ENCODE results near the gene ZNF573. TPM values are rescaled to one million over a fixed set of nuclear protein-coding genes. Genes with fewer than 3 reads are reported as not detected.

Gene ZNF573
- total and polyA plus RNA-seq, 9 of the 15 experiments (the other 6 are each of a cell fraction or from before 2014, with no cell fraction given): 1.5 to 7.9 (median 4.3) TPM

DNA sequence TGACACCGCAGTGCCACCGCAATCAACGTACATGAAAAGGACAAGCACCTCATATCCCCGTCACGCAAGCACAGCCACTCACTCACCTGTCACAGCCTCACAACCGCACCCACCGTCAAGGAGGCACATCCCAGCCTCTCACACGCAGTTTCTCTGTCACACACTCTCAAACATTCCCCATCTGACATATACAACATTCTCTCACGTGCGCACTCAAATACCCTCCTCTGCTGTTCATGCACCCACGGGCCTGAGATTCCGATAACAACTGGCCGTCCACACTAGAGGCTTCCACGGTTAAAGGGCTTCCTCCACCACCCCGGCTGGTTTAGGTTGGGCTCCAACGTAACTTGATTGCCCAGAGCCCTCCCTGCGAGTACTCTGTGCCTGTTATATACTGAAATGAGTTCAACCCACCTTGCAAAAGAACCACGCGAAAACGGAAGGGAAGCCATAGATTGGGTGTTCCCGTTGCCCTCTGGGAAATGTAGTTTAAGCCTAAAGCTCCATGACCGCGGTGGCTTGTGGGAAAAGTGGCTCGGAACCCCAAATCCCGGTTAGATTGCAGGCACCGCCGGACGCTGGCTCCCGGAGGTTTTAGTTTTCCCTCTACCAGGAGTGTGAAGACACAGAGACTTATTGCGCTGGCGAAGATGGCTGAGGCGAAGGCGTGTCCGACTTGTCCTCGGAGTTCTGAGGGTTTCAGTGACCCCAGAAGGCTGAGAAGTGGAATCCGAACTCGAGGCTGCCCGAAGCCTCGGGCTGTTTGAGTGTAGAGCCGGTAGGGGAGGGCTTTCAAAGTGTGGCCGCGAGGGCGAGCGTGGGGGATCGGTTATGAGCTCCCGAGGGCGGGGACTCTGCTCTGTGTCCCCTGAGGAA, at the start of gene ZNF573 (continued):
- TF ChIP-seq TAF9B (IDR thresholded peaks at IDR 0.05; ENCODE audit: partially characterized antibody) (peak; percentile 76), ZNF121 (CRISPR knock-in tag; conservative IDR thresholded peaks at IDR 0.05) (no peak), MAZ (CRISPR knock-in tag; conservative IDR thresholded peaks at IDR 0.05 in 1 of 2, IDR thresholded peaks at IDR 0.05 in 1 of 2) (peak; percentile 28 to 43; a peak in 2 of 4 replicates), PHF20 (IDR thresholded peaks at IDR 0.05; ENCODE audit: partially characterized antibody) (peak; percentile 54), ZSCAN29 (IDR thresholded peaks at IDR 0.05) (no peak; the same call in 1 of the 2 replicates), NFRKB (IDR thresholded peaks at IDR 0.05; ENCODE audit: low read depth) (0 out of 2 replicates have a peak, but pooled peaks have one; percentile 48), CREB1 (IDR thresholded peaks at IDR 0.05) (no peak), CREB1 (CRISPR knock-in tag; IDR thresholded peaks at IDR 0.05) (no peak), MTA1 (IDR thresholded peaks at IDR 0.05; ENCODE audit: borderline replicate concordance) (no peak; the same call in 1 of the 2 replicates), ZKSCAN1 (IDR thresholded peaks at IDR 0.05; ENCODE audit: low read depth, low read length) (0 out of 2 replicates have a peak, but pooled peaks have one; percentile 22), ZBTB49 (CRISPR knock-in tag; IDR thresholded peaks at IDR 0.05; ENCODE audit: borderline replicate concordance) (no peak), POLR2H (tag; IDR thresholded peaks at IDR 0.05; ENCODE audit: low read depth) (peak; percentile 68; the same call in 1 of the 2 replicates), KDM4B (IDR thresholded peaks at IDR 0.05; ENCODE audit: borderline replicate concordance in 2 of 2, low read depth in 1 of 2) (peak in 1 of 2 experiments; percentile 45; a peak in 1 of 4 replicates)
- TF ChIP-seq, protein P1, sequence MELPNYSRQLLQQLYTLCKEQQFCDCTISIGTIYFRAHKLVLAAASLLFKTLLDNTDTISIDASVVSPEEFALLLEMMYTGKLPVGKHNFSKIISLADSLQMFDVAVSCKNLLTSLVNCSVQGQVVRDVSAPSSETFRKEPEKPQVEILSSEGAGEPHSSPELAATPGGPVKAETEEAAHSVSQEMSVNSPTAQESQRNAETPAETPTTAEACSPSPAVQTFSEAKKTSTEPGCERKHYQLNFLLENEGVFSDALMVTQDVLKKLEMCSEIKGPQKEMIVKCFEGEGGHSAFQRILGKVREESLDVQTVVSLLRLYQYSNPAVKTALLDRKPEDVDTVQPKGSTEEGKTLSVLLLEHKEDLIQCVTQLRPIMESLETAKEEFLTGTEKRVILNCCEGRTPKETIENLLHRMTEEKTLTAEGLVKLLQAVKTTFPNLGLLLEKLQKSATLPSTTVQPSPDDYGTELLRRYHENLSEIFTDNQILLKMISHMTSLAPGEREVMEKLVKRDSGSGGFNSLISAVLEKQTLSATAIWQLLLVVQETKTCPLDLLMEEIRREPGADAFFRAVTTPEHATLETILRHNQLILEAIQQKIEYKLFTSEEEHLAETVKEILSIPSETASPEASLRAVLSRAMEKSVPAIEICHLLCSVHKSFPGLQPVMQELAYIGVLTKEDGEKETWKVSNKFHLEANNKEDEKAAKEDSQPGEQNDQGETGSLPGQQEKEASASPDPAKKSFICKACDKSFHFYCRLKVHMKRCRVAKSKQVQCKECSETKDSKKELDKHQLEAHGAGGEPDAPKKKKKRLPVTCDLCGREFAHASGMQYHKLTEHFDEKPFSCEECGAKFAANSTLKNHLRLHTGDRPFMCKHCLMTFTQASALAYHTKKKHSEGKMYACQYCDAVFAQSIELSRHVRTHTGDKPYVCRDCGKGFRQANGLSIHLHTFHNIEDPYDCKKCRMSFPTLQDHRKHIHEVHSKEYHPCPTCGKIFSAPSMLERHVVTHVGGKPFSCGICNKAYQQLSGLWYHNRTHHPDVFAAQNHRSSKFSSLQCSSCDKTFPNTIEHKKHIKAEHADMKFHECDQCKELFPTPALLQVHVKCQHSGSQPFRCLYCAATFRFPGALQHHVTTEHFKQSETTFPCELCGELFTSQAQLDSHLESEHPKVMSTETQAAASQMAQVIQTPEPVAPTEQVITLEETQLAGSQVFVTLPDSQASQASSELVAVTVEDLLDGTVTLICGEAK (IDR thresholded peaks at IDR 0.05): peak; percentile 80
- TF ChIP-seq, protein P1 (CRISPR knock-in tag; IDR thresholded peaks at IDR 0.05): no peak

Measured in K562 (cell line).